Activated T-cell treated with anti-CD3 and anti-CD28 coated beads, Interleukin-2, amount 50 U/mL, for 72 hours (primary cell): ENCODE results near the gene STEAP4. TPM values are rescaled to one million over a fixed set of nuclear protein-coding genes. Genes with fewer than 3 reads are reported as not detected.
A peak's percentile ranks its signal among the peaks of the same experiment; 100 is the strongest.

ENCODE experiments used
- ATAC-seq, 2 donors: fragments of 150-1000 bp; cut with Tn5 transposase; replicated peaks in 1 of 2; 2 replicates each; pipeline ENCODE4 v1.10.0; 2021; ENCODE audit warnings: moderate library complexity in 2 of 2, mild to moderate bottlenecking in 1 of 2
- DNase-seq, 2 donors: peaks; one replicate each; pipeline ENCODE4 v3.0.0; 2021 to 2022; ENCODE audit warnings: mixed read lengths in 1 of 2
- H3K27ac Mint-ChIP-seq: one replicate; pipeline ENCODE4 v1.8.0; 2022; ENCODE audit warnings: mild to moderate bottlenecking, moderate library complexity, mixed read lengths
- H3K27me3 Mint-ChIP-seq: one replicate; pipeline ENCODE4 v1.8.0; 2022; ENCODE audit warnings: low read depth, mixed read lengths
- H3K36me3 Mint-ChIP-seq, 2 donors: one replicate each; pipeline ENCODE4 v1.8.0; 2022; ENCODE audit warnings: mixed read lengths in 2 of 2, mild to moderate bottlenecking in 1 of 2; ENCODE audit not compliant: insufficient read depth in 2 of 2
- H3K4me1 Mint-ChIP-seq: one replicate; pipeline ENCODE4 v1.8.0; 2022; ENCODE audit warnings: low read depth, mixed read lengths
- H3K4me3 Mint-ChIP-seq, 2 donors: one replicate each; pipeline ENCODE4 v1.8.0; 2022; ENCODE audit warnings: mild to moderate bottlenecking in 2 of 2, mixed read lengths in 2 of 2, moderate library complexity in 2 of 2
- H3K9me3 Mint-ChIP-seq, 2 donors: one replicate each; pipeline ENCODE4 v1.8.0; 2022; ENCODE audit warnings: mixed read lengths in 2 of 2
- total RNA-seq, 2 donors: library from RNA; stranded (reverse); gene quantifications; one replicate each; pipeline ENCODE4 v1.2.3, GENCODE V29; 2022

The STEAP4 gene
- total RNA-seq, 2 donors from 2014 or later: not detected

- Mint-ChIP-seq H3K9me3 (no peaks in the 10 kb centered on the region), H3K36me3 (no peaks in the 10 kb centered on the region), H3K27ac (no peak overlapping the region), H3K4me1 (peaks cover 1% of the 10 kb centered on the region), H3K27me3 (peaks cover 12% of the 10 kb centered on the region), H3K4me3 (no peak overlapping the region)
- DNase-seq: no peak
- no peak for ATAC-seq
These were observed 23.1 kb upstream of the STEAP4 start for GRCh38 chr7:88329532-88330463.

- no peak overlapping the region for H3K27ac Mint-ChIP-seq
- no peak for DNase-seq
- peaks cover 12% of the 10 kb centered on the region for H3K27me3 Mint-ChIP-seq
- H3K36me3 Mint-ChIP-seq: no peaks in the 10 kb centered on the region
- H3K4me3 Mint-ChIP-seq: no peak overlapping the region
- H3K4me1 Mint-ChIP-seq: peaks cover 5% of the 10 kb centered on the region
- ATAC-seq: no peak
- H3K9me3 Mint-ChIP-seq: peaks cover 0 to 1% of the 10 kb centered on the region in 2 donors
These were observed 22.1 kb upstream of the STEAP4 start for GRCh38 chr7:88328787-88329186.

- H3K36me3 Mint-ChIP-seq: no peaks in the 10 kb centered on the region
- H3K4me1 Mint-ChIP-seq: peaks cover 12% of the 10 kb centered on the region
- peak; percentile 35 to 46 for ATAC-seq
- H3K9me3 Mint-ChIP-seq: peaks cover 0 to 1% of the 10 kb centered on the region in 2 donors
- no peak overlapping the region for H3K4me3 Mint-ChIP-seq
- peaks cover 26% of the 10 kb centered on the region for H3K27me3 Mint-ChIP-seq
- DNase-seq: no peak
- no peak overlapping the region for H3K27ac Mint-ChIP-seq
These were observed 18.0 kb upstream of the STEAP4 start for GRCh38 chr7:88324699-88325098.

GRCh38 chr7:88322151-88322550, 15.5 kb upstream of the STEAP4 start:
- Mint-ChIP-seq H3K9me3 (peaks cover 0 to 1% of the 10 kb centered on the region in 2 donors), H3K27ac (no peak overlapping the region)
- no peak for ATAC-seq

GRCh38 chr7:88321694-88322093, 15.0 kb upstream of the STEAP4 start:
- H3K27ac Mint-ChIP-seq: no peak overlapping the region
- H3K36me3 Mint-ChIP-seq: no peaks in the 10 kb centered on the region
- ATAC-seq (no peak), DNase-seq (no peak)
- H3K4me3 Mint-ChIP-seq: no peak overlapping the region
- H3K27me3 Mint-ChIP-seq: peaks cover 27% of the 10 kb centered on the region
- H3K4me1 Mint-ChIP-seq: peaks cover 12% of the 10 kb centered on the region
- peaks cover 0 to 1% of the 10 kb centered on the region in 2 donors for H3K9me3 Mint-ChIP-seq

More at GRCh38 chr7:88322151-88322550, 15.5 kb upstream of the STEAP4 start:
- Mint-ChIP-seq H3K4me3 (no peak overlapping the region), H3K4me1 (peaks cover 12% of the 10 kb centered on the region), H3K36me3 (no peaks in the 10 kb centered on the region), H3K27me3 (peaks cover 32% of the 10 kb centered on the region)
- DNase-seq: no peak

GRCh38 chr7:88318196-88318595, 11.5 kb upstream of the STEAP4 start:
- Mint-ChIP-seq H3K27ac (no peak overlapping the region), H3K4me1 (peaks cover 1% of the 10 kb centered on the region), H3K9me3 (no peaks in the 10 kb centered on the region), H3K27me3 (peaks cover 28% of the 10 kb centered on the region), H3K36me3 (no peaks in the 10 kb centered on the region), H3K4me3 (no peak overlapping the region)
- DNase-seq (no peak), ATAC-seq (no peak)

- H3K36me3 Mint-ChIP-seq: no peaks in the 10 kb centered on the region
- peaks cover 20% of the 10 kb centered on the region for H3K27me3 Mint-ChIP-seq
- no peak overlapping the region for H3K27ac Mint-ChIP-seq
- no peaks in the 10 kb centered on the region for H3K4me1 Mint-ChIP-seq
- no peaks in the 10 kb centered on the region for H3K9me3 Mint-ChIP-seq
- ATAC-seq (no peak), DNase-seq (no peak)
- H3K4me3 Mint-ChIP-seq: no peak overlapping the region
These were observed 10.7 kb upstream of the STEAP4 start for GRCh38 chr7:88317422-88317821.

- no peaks in the 10 kb centered on the region for H3K9me3 Mint-ChIP-seq
- H3K27ac Mint-ChIP-seq: no peak overlapping the region
- no peaks in the 10 kb centered on the region for H3K36me3 Mint-ChIP-seq
- ATAC-seq: no peak
- H3K4me1 Mint-ChIP-seq: no peaks in the 10 kb centered on the region
- no peak overlapping the region for H3K4me3 Mint-ChIP-seq
- no peak for DNase-seq
- peaks cover 29% of the 10 kb centered on the region for H3K27me3 Mint-ChIP-seq
These were observed 9.8 kb upstream of the STEAP4 start for GRCh38 chr7:88316456-88316855.

GRCh38 chr7:88315522-88315921, 8.8 kb upstream of the STEAP4 start:
- DNase-seq (no peak), ATAC-seq (no peak)
- Mint-ChIP-seq H3K27me3 (peaks cover 30% of the 10 kb centered on the region), H3K4me1 (no peaks in the 10 kb centered on the region), H3K4me3 (no peak overlapping the region), H3K9me3 (no peaks in the 10 kb centered on the region), H3K27ac (peak overlapping the region; percentile 35), H3K36me3 (no peaks in the 10 kb centered on the region)

- Mint-ChIP-seq H3K4me1 (no peaks in the 10 kb centered on the region), H3K9me3 (no peaks in the 10 kb centered on the region), H3K36me3 (no peaks in the 10 kb centered on the region), H3K4me3 (no peak overlapping the region), H3K27me3 (peaks cover 27% of the 10 kb centered on the region), H3K27ac (no peak overlapping the region)
- no peak for ATAC-seq
- DNase-seq: no peak
These were observed 7.4 kb upstream of the STEAP4 start for GRCh38 chr7:88314061-88314491.

- H3K4me3 Mint-ChIP-seq: no peak overlapping the region
- DNase-seq: no peak
These were observed 5.5 kb upstream of the STEAP4 start for GRCh38 chr7:88312061-88312663.

GRCh38 chr7:88311675-88312036, 5.0 kb upstream of the STEAP4 start:
- DNase-seq (no peak), ATAC-seq (no peak)
- H3K36me3 Mint-ChIP-seq: no peaks in the 10 kb centered on the region
- no peak overlapping the region for H3K4me3 Mint-ChIP-seq
- H3K9me3 Mint-ChIP-seq: no peaks in the 10 kb centered on the region
- H3K27me3 Mint-ChIP-seq: peaks cover 35% of the 10 kb centered on the region
- H3K27ac Mint-ChIP-seq: no peak overlapping the region
- peaks cover 4% of the 10 kb centered on the region for H3K4me1 Mint-ChIP-seq

More at GRCh38 chr7:88312061-88312663, 5.5 kb upstream of the STEAP4 start:
- ATAC-seq: no peak
- Mint-ChIP-seq H3K4me1 (no peaks in the 10 kb centered on the region), H3K27me3 (peaks cover 30% of the 10 kb centered on the region), H3K9me3 (no peaks in the 10 kb centered on the region), H3K36me3 (no peaks in the 10 kb centered on the region), H3K27ac (no peak overlapping the region)

GRCh38 chr7:88310956-88311674, 4.4 kb upstream of the STEAP4 start:
- Mint-ChIP-seq H3K36me3 (no peaks in the 10 kb centered on the region), H3K4me1 (peaks cover 7% of the 10 kb centered on the region), H3K9me3 (no peaks in the 10 kb centered on the region), H3K27me3 (peaks cover 35% of the 10 kb centered on the region), H3K4me3 (no peak overlapping the region), H3K27ac (no peak overlapping the region)
- no peak for DNase-seq
- no peak for ATAC-seq
